Measurements from ENCODE around the gene ARMC5.

The ARMC5 gene

GRCh38 chr16:31460582-31461002, 1.3 kb downstream of the ARMC5 start:
- no peak for DNase-seq (ENCODE audit: low read depth in 2 of 2)

DNA sequence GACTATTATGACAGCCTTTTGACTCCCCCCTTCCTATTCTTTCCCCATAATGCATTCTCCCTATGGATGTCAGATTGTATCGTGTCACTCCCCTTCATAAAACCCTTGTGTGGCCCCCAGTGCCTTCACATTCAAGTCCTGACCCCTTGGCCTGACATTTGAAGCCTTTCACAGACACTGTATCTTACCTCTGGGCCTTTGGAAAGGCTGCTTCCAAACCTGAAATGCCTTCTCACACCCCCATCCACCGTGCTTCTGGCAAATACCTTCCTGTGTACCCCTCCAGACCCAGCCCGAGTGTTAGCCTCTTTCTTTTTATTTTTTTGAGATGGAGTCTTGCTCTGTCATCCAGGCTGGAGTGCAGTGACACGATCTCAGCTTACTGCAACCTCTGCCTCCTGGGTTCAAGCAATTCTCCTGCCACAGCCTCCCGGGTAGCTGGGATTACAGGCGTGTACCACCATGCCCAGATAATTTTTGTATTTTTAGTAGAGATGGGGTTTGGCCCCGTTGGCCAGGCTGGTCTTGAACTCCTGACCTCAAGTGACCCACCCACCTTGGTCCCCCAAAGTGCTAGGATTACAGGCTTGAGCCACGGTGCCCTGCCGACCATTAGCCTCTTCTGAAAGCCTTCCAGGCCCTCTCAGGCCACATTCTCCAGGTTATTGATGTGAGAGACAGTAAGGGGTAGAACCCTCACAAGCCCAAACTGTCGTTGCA, 2.1 kb downstream of the ARMC5 start:
- no peak for DNase-seq (ENCODE audit: low read depth in 2 of 2)

GRCh38 chr16:31461921-31462804, 2.9 kb downstream of the ARMC5 start:
- no peak for DNase-seq (ENCODE audit: low read depth in 2 of 2)

GRCh38 chr16:31464348-31464769, 5.1 kb downstream of the ARMC5 start:
- no peak for DNase-seq (ENCODE audit: low read depth in 2 of 2)

GRCh38 chr16:31464781-31465260, 5.5 kb downstream of the ARMC5 start:
- DNase-seq (ENCODE audit: low read depth in 2 of 2): no peak

DNA sequence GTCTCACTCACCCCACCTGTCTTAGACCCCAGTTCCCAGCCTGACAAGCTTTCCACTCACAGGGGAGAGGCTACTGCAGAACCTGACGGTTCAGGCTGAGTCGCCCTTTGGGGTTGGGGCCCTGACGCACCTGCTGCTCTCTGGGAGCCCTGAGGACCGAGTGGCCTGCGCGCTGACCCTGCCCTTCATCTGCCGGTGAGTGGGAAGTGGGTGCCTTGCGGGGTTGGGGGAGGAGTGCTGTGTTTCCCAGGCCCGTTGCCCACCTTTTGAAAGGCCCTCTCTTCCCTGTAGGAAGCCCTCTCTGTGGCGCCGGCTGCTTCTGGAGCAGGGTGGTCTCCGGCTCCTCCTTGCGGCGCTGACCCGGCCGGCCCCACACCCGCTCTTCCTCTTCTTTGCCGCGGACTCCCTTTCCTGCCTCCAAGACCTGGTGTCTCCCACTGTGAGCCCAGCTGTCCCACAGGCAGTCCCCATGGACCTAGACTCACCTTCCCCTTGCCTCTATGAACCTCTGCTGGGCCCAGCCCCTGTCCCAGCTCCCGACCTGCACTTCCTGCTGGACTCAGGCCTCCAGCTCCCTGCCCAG, 6.6 kb downstream of the ARMC5 start:
- no peak for DNase-seq (ENCODE audit: low read depth in 2 of 2)

GRCh38 chr16:31466381-31466841, 7.1 kb downstream of the ARMC5 start:
- DNase-seq (ENCODE audit: low read depth in 2 of 2): no peak

- no peak for DNase-seq (ENCODE audit: low read depth in 2 of 2)
Measured at GRCh38 chr16:31467151-31467773, 8.0 kb downstream of the ARMC5 start.

DNA sequence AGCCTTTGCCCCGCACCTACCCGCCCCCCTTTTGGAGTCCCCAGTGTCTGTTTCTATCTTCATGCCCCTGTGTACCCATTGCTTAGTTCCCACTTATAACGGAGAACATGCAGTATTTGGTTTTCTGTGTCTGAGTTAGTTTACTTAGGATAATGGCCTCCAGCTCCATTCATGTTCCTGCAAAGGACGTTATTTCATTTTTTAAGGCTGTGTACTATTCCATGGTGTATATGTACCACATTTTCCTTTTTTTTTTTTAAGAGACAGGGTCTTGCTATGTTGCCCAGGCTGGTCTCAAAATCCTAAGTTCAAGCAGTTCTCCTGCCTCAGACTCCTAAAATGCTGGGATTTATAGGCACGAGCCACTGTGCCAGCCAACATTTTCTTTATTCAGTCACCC, 8.6 kb downstream of the ARMC5 start:
- no peak for DNase-seq (ENCODE audit: low read depth in 2 of 2)

DNA sequence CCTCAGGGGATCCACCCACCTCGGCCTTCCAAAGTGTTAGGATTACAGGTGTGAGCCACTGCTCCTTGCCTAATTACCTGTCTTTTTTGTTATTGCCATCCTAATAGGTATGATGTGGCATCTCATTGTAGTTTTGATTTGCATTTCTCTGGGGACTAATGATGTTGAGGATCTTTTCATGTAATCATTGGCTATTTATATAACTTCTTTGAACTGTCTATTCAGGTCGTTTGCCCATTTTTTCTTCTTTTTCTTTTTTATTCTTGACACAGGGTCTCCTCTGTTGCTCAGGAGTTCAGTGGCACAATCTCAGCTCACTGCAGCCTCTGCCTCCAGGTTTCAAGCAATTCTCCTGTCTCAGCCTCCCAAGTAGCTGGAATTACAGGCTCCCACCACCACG, 11.3 kb downstream of the ARMC5 start:
- no peak for DNase-seq (ENCODE audit: low read depth in 2 of 2)

DNA sequence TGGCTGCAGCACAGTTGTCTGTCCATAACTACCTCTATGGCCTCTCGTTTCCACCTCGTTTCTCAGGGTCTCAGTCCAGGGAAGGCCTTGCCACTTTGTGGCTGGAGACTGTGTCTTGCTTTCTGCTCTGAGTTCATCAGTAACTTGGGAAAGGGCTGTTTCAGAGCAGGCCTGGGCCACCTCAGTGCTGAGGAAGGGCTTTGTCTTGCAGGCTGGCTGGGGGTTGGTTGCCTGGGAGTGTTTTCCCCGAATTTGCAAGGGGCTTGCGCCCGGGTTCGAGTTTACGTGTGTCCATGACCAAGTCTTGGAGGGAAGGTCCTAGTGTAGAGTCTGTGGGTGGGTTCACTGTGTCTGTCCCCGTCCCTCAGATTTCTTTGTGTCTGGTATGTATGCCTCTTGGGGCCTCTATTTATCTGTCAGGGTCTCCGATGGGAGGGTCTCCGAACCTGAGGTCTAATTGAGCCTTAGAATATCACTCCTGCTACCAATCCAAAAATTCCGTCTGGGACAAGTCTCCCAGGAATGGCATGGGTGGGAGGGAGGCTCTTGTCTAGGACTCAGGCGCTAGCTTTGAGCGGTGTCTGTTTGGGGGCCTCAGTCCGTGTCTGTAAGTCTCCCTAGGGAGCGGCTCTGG, 12.1 kb downstream of the ARMC5 start:
- no peak for DNase-seq (ENCODE audit: low read depth in 2 of 2)

- no peak for DNase-seq (ENCODE audit: low read depth in 2 of 2)
Measured at GRCh38 chr16:31471875-31472708, 12.8 kb downstream of the ARMC5 start, which contains the start of gene TGFB1I1. TSS of gene TGFB1I1 (plus strand) at chr16:31472152. CDS start at chr16:31472189, 37 bp downstream.

DNA sequence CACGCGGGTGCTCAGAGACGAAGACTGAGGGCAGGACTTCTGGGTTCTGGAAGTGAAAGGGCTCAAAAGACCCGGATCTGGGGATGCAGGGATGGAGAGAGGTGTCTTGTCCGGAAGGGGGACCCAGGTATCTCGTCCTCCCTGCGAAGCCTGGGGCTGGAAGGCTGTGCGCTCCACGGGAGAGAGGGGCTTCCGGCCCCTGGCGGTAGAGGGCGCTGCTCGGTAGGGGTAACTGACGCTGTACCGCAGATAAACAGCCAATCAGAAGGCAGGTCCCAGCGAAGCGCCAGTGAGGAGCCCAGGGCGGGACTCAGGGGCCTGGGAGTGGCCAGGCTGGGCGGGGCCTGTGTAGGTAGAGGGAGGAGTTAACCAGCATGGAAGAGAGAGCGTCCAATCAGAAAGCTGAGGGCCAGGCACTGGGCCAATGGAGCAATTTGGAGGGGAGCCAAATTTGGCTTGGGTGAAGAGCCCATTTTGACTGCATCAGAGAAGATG, 13.5 kb downstream of the ARMC5 start:
- DNase-seq (ENCODE audit: low read depth in 2 of 2): no peak

DNA sequence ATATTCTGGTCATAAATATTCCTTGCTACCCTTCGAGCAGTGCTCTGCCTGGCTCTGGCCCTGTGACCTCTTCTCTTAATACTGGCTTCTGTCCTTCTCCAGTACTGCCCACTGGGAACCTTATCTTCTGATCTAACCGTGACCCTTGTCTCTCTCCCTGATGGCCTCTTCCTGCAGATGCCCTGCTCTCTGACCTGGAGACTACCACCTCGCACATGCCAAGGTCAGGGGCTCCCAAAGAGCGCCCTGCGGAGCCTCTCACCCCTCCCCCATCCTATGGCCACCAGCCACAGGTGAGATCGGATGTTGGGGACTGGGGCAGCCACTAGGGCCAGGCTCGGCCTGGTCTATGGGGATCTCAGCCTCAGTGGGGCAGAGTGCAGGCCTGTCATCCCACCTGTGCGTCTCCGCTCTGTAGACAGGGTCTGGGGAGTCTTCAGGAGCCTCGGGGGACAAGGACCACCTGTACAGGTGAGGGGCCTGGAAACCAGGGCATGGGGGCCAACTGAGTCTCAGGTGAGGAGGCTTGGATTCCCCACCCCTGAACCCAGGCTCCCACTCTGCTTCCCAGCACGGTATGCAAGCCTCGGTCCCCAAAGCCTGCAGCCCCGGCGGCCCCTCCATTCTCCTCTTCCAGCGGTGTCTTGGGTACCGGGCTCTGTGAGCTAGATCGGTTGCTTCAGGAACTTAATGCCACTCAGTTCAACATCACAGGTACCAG, 14.1 kb downstream of the ARMC5 start:
- DNase-seq (ENCODE audit: low read depth in 2 of 2): no peak

- no peak for DNase-seq (ENCODE audit: low read depth in 2 of 2)
Measured at GRCh38 chr16:31474173-31474714, 14.9 kb downstream of the ARMC5 start.

DNA sequence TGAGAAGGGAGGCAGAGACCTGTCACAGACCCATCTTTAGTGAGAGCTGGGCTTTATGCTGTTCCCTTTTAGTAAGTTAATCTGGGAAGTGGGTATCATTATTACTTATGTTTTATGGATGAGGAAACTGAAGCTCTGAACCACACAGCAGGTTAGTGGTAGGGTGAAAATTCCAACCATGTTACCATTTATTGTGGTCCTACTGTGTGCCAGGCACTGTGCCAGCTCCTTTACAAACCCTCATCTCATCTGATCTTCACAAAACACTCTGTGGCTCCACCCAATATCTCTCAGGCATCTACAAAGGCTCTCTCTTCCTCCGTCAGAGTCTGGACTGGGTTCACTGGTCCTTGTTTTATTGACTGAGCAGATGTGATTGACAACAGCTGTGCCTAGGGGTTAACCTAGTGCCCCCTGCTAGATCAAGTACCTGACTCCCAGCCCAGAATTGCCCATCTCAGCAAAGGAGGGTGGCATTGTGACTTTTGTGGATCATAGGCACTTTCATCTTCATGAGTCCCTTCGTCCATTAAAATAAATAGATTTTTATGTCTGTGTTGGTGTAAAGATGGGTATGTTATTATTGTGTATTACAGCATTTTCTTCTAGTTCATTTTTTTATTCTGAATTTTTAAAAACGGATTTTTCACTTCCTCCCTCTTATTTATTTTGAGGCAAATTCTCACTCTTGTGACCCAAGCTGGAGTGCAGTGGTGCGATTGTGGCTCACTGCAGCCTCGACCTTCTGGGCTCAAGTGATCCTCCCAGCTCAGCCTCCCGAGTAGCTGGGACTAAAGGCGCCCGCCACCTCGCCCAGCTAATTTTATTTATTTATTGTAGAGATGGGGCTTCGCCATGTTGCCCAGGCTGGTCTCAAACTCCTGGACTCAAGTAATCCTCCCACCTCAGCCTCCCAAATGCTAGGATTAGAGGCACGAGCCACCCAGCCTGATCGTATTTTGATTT, 15.8 kb downstream of the ARMC5 start:
- no peak for DNase-seq (ENCODE audit: low read depth in 2 of 2)

DNA sequence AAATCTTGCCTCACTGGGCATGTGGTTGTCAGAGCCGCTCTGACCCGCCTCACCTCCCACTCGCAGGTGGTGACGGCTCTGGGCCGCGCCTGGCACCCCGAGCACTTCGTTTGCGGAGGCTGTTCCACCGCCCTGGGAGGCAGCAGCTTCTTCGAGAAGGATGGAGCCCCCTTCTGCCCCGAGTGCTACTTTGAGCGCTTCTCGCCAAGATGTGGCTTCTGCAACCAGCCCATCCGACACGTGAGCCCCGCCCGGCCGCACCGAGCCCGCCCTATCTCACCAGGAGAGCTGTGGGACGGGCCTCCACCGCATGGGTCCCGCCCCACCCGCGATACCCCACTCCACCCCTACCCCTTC, 16.6 kb downstream of the ARMC5 start:
- DNase-seq (ENCODE audit: low read depth in 2 of 2): no peak
